Measurements from ENCODE around the gene VPS25. TPM values are rescaled to one million over a fixed set of nuclear protein-coding genes. Genes with fewer than 3 reads are reported as not detected.

VPS25 gene
- total RNA-seq, 1 experiment from 2014 or later = 37.7 TPM

DNA sequence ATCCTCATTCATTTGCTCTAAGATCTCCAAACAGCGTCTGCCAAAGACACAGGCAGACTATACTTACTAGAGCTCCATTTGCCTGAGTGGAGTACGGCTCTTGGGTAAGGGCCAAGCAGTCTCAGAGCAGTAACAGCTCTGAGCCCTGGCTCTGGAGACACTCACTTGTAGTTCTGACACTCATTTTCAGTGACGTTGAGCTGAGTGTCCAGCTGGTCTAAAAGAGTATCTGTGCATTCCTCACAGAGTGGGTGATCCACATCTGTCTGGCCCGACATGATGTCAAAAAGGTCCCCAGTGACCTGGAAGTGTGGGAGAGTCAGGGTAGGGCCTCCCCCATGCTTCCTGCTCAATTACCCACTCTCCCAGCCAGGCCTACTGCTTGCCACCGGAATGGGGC, 45.1 kb downstream of the VPS25 start:
- ChIA-PET POLR2A (interaction anchor here (0.5 kb wide), 1 partner anchor 11 kb away, joined by 7 read pairs; no protein-coding TSS in a partner anchor), CTCF (interaction anchor here (0.6 to 0.7 kb wide), 2 partner anchors 16 to 121 kb away, joined by 3 to 12 read pairs; no protein-coding TSS in a partner anchor)
- intact Hi-C loops (cut with micrococcal nuclease; ENCODE audit: unreplicated experiment) (no loop called here), in situ Hi-C loops (cut with HindIII; ENCODE audit: low pct_unique_long_range_greater_than_20kb, low sequenced_read_pairs) (no loop called here)
- DNase-seq (ENCODE audit: low read depth, low spot score) (no peak), ATAC-seq (no peak)
- TF ChIP-seq POLR2AphosphoS5 (IDR thresholded peaks at IDR 0.05; ENCODE audit: low read depth, low read length) (no peak), SIN3A (IDR thresholded peaks at IDR 0.05; ENCODE audit: borderline replicate concordance, insufficient read depth, low read depth, low read length) (no peak), TCF7L2 (IDR thresholded peaks at IDR 0.05; ENCODE audit: low read depth, low read length) (no peak)
- TF ChIP-seq, protein P1, sequence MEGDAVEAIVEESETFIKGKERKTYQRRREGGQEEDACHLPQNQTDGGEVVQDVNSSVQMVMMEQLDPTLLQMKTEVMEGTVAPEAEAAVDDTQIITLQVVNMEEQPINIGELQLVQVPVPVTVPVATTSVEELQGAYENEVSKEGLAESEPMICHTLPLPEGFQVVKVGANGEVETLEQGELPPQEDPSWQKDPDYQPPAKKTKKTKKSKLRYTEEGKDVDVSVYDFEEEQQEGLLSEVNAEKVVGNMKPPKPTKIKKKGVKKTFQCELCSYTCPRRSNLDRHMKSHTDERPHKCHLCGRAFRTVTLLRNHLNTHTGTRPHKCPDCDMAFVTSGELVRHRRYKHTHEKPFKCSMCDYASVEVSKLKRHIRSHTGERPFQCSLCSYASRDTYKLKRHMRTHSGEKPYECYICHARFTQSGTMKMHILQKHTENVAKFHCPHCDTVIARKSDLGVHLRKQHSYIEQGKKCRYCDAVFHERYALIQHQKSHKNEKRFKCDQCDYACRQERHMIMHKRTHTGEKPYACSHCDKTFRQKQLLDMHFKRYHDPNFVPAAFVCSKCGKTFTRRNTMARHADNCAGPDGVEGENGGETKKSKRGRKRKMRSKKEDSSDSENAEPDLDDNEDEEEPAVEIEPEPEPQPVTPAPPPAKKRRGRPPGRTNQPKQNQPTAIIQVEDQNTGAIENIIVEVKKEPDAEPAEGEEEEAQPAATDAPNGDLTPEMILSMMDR (IDR thresholded peaks at IDR 0.05) = no peak
- TF ChIP-seq, protein P2, sequence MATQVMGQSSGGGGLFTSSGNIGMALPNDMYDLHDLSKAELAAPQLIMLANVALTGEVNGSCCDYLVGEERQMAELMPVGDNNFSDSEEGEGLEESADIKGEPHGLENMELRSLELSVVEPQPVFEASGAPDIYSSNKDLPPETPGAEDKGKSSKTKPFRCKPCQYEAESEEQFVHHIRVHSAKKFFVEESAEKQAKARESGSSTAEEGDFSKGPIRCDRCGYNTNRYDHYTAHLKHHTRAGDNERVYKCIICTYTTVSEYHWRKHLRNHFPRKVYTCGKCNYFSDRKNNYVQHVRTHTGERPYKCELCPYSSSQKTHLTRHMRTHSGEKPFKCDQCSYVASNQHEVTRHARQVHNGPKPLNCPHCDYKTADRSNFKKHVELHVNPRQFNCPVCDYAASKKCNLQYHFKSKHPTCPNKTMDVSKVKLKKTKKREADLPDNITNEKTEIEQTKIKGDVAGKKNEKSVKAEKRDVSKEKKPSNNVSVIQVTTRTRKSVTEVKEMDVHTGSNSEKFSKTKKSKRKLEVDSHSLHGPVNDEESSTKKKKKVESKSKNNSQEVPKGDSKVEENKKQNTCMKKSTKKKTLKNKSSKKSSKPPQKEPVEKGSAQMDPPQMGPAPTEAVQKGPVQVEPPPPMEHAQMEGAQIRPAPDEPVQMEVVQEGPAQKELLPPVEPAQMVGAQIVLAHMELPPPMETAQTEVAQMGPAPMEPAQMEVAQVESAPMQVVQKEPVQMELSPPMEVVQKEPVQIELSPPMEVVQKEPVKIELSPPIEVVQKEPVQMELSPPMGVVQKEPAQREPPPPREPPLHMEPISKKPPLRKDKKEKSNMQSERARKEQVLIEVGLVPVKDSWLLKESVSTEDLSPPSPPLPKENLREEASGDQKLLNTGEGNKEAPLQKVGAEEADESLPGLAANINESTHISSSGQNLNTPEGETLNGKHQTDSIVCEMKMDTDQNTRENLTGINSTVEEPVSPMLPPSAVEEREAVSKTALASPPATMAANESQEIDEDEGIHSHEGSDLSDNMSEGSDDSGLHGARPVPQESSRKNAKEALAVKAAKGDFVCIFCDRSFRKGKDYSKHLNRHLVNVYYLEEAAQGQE (IDR thresholded peaks at IDR 0.05; ENCODE audit: insufficient read depth in 1 of 2, low read depth in 2 of 2, low read length in 1 of 2) = no peak
- Histone ChIP-seq H3K36me3 (ENCODE audit: control insufficient read depth, insufficient read depth, low read length) (peaks cover 7% of the 10 kb centered on the region), H3K9me3 (ENCODE audit: control insufficient read depth, insufficient read depth, low read depth, low read length) (no peaks in the 10 kb centered on the region), H3K4me1 (ENCODE audit: control insufficient read depth, insufficient read depth, low read length) (peaks cover 7% of the 10 kb centered on the region), H3K4me3 (ENCODE audit: low read depth in 2 of 2, low read length in 2 of 2) (no peak overlapping the region), H3K27me3 (ENCODE audit: control insufficient read depth, insufficient read depth, low read length) (no peaks in the 10 kb centered on the region), H3K27ac (ENCODE audit: low read length) (no peak overlapping the region)
- no TSS peak for BruUV-seq (replicated peaks)

DNA sequence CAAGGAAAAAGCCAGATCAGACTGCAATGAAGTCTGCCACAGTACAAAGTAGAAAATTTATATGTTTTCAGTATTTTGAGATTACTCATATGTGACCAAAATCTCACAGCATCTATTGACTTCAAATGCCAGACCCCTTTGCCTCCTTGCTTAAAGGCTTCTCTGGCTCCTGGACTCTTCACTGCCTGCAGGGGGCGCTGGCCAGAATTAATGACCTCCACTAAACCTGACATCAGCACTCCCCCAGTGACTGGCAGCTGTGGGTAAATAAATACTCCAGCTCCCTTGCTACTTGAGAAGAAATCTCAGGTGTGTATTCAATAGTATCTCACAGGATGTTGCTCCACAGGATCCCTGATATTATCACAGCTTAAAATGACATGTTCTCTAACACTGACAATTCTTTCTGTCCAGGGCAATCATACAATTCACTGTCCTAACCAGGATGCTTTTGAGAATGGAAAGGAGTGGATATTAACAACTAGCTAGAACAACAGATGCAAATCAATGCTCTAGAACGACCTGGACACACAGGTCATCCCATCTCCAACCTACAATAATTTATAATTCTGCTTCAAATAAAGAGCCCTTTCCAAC, 46.8 kb downstream of the VPS25 start:
- H3K4me3 ChIP-seq (ENCODE audit: low read depth in 2 of 2, low read length in 2 of 2) = no peak overlapping the region
- in situ Hi-C loops (cut with HindIII; ENCODE audit: low pct_unique_long_range_greater_than_20kb, low sequenced_read_pairs) = no loop called here
- intact Hi-C loops (cut with micrococcal nuclease; ENCODE audit: unreplicated experiment) = no loop called here
- DNase-seq (ENCODE audit: low read depth, low spot score) = no peak
- H3K4me1 ChIP-seq (ENCODE audit: control insufficient read depth, insufficient read depth, low read length) = peaks cover 7% of the 10 kb centered on the region
- H3K9me3 ChIP-seq (ENCODE audit: control insufficient read depth, insufficient read depth, low read depth, low read length) = no peaks in the 10 kb centered on the region
- no peak overlapping the region for H3K27ac ChIP-seq (ENCODE audit: low read length)
- TF ChIP-seq, protein P2 (IDR thresholded peaks at IDR 0.05; ENCODE audit: insufficient read depth in 1 of 2, low read depth in 2 of 2, low read length in 1 of 2) = no peak
- TF ChIP-seq TCF7L2 (IDR thresholded peaks at IDR 0.05; ENCODE audit: low read depth, low read length) (no peak), POLR2AphosphoS5 (IDR thresholded peaks at IDR 0.05; ENCODE audit: low read depth, low read length) (no peak)
- TF ChIP-seq, protein P1 (IDR thresholded peaks at IDR 0.05) = peak; percentile 76
- ATAC-seq = no peak; the same call in 1 of the 2 replicates
- no peaks in the 10 kb centered on the region for H3K27me3 ChIP-seq (ENCODE audit: control insufficient read depth, insufficient read depth, low read length)
- ChIA-PET CTCF (no interaction called here), POLR2A (no interaction called here)
- peaks cover 4% of the 10 kb centered on the region for H3K36me3 ChIP-seq (ENCODE audit: control insufficient read depth, insufficient read depth, low read length)
- BruUV-seq (replicated peaks) = no TSS peak

Data from Panc1 (cell line).